IMR-90 (cell line): ENCODE data around the gene GAPVD1.

Experiments used
- BHLHE40 ChIP-seq: fragments of 150-350 bp; IDR thresholded peaks from 2 replicates; pipeline ENCODE4 v1.6.1; 2016; ENCODE audit warnings: mild to moderate bottlenecking, low read depth, low read length
- CEBPB ChIP-seq: IDR thresholded peaks from 2 replicates; pipeline ENCODE4 v1.6.1; 2012; ENCODE audit warnings: low read depth, low read length, improper control_type of control experiment
- CHD1 ChIP-seq: IDR thresholded peaks from 2 replicates; pipeline ENCODE4 v1.6.1; 2012; ENCODE audit warnings: low read depth, low read length, improper control_type of control experiment
- FOS ChIP-seq: fragments of 150-350 bp; IDR thresholded peaks from 2 replicates; pipeline ENCODE4 v1.6.1; 2016; ENCODE audit warnings: low read depth, low read length
- MAFK ChIP-seq: IDR thresholded peaks from 2 replicates; pipeline ENCODE4 v1.6.1; 2012; ENCODE audit warnings: low read depth, low read length, improper control_type of control experiment
- MAZ ChIP-seq: IDR thresholded peaks from 2 replicates; pipeline ENCODE4 v1.6.1; 2012; ENCODE audit warnings: low read depth, mild to moderate bottlenecking, low read length, improper control_type of control experiment, moderate library complexity, borderline replicate concordance
- MXI1 ChIP-seq: IDR thresholded peaks from 2 replicates; pipeline ENCODE4 v1.6.1; 2012; ENCODE audit warnings: low read depth, mild to moderate bottlenecking, low read length, moderate library complexity, borderline replicate concordance
- POLR2A ChIP-seq: IDR thresholded peaks from 2 replicates; pipeline ENCODE4 v1.6.1; 2012; ENCODE audit warnings: mild to moderate bottlenecking, low read depth, low read length
- RAD21 ChIP-seq: IDR thresholded peaks from 2 replicates; pipeline ENCODE4 v1.6.1; 2012; ENCODE audit warnings: low read length, improper control_type of control experiment
- RCOR1 ChIP-seq: IDR thresholded peaks from 2 replicates; pipeline ENCODE4 v1.6.1; 2012; ENCODE audit warnings: mild to moderate bottlenecking, low read length, improper control_type of control experiment; ENCODE audit not compliant: insufficient replicate concordance
- SMC3 ChIP-seq: fragments of 150-350 bp; IDR thresholded peaks from 2 replicates; pipeline ENCODE4 v1.6.1; 2016; ENCODE audit warnings: low read depth, mild to moderate bottlenecking, antibody characterized with exemption, low read length, moderate library complexity
- TF ChIP-seq, protein P1 (sequence below): conservative IDR thresholded peaks from 2 replicates; pipeline ENCODE4 v1.5.1; 2012; ENCODE audit warnings: mild to moderate bottlenecking, low read depth, low read length, improper control_type of control experiment
- TF ChIP-seq, protein P2 (sequence below): fragments of 150-350 bp; IDR thresholded peaks from 2 replicates; pipeline ENCODE4 v1.6.1; 2017; ENCODE audit warnings: mild to moderate bottlenecking, antibody characterized with exemption, low read length, low read depth
- TF ChIP-seq, protein P3 (sequence below): fragments of 150-350 bp; IDR thresholded peaks from 2 replicates; pipeline ENCODE4 v1.6.1; 2016; ENCODE audit warnings: low read depth, mild to moderate bottlenecking, low read length, moderate library complexity, borderline replicate concordance

DNA sequence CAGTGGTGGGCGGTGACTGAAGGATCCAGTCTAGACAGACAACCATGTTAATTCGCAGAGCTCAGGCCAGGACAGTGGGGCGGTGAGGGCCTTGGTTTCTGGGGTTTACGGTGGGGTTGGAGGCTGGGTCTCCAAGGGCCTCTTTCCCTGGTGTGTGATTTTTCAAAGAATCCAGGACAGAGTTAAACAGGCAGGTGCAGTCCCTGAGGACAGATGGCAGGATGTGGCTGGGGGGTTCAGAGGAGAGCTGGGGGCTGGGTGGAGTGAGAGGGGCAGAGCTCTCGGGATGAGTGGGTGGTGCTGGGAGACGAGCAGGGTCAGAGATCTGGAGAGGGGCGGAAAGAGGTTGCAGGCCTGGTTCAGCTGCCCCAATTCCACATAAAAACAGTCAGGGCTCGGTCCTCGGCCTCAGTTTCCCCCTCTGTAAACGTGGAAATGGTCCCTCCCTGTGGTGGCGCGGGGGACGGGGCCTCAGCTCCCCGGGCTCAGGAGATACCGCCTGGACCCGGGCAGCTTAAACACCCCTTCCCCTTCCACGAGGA is 145.9 kb downstream of the GAPVD1 start:
- TF ChIP-seq, protein P1, sequence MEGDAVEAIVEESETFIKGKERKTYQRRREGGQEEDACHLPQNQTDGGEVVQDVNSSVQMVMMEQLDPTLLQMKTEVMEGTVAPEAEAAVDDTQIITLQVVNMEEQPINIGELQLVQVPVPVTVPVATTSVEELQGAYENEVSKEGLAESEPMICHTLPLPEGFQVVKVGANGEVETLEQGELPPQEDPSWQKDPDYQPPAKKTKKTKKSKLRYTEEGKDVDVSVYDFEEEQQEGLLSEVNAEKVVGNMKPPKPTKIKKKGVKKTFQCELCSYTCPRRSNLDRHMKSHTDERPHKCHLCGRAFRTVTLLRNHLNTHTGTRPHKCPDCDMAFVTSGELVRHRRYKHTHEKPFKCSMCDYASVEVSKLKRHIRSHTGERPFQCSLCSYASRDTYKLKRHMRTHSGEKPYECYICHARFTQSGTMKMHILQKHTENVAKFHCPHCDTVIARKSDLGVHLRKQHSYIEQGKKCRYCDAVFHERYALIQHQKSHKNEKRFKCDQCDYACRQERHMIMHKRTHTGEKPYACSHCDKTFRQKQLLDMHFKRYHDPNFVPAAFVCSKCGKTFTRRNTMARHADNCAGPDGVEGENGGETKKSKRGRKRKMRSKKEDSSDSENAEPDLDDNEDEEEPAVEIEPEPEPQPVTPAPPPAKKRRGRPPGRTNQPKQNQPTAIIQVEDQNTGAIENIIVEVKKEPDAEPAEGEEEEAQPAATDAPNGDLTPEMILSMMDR: no peak
- TF ChIP-seq CEBPB: no peak
- no peak for TF ChIP-seq SMC3
- no peak for TF ChIP-seq POLR2A
- TF ChIP-seq BHLHE40: no peak
- TF ChIP-seq, protein P2, sequence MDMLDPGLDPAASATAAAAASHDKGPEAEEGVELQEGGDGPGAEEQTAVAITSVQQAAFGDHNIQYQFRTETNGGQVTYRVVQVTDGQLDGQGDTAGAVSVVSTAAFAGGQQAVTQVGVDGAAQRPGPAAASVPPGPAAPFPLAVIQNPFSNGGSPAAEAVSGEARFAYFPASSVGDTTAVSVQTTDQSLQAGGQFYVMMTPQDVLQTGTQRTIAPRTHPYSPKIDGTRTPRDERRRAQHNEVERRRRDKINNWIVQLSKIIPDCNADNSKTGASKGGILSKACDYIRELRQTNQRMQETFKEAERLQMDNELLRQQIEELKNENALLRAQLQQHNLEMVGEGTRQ: no peak
- no peak for TF ChIP-seq FOS
- TF ChIP-seq RAD21: no peak
- no peak for TF ChIP-seq MAFK
- TF ChIP-seq MXI1: no peak
- no peak for TF ChIP-seq CHD1
- TF ChIP-seq MAZ: no peak
- TF ChIP-seq RCOR1: no peak
- TF ChIP-seq, protein P3, sequence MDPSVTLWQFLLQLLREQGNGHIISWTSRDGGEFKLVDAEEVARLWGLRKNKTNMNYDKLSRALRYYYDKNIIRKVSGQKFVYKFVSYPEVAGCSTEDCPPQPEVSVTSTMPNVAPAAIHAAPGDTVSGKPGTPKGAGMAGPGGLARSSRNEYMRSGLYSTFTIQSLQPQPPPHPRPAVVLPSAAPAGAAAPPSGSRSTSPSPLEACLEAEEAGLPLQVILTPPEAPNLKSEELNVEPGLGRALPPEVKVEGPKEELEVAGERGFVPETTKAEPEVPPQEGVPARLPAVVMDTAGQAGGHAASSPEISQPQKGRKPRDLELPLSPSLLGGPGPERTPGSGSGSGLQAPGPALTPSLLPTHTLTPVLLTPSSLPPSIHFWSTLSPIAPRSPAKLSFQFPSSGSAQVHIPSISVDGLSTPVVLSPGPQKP: no peak
